Measurements from ENCODE around the gene MARVELD1. TPM values are rescaled to one million over a fixed set of nuclear protein-coding genes. Genes with fewer than 3 reads are reported as not detected.
A peak's percentile ranks its signal among the peaks of the same experiment; 100 is the strongest.

MARVELD1 gene
- total RNA-seq, 1 donor from 2014 or later, result 12.2 TPM

- Mint-ChIP-seq H3K4me1 (ENCODE audit: low read depth, unreplicated experiment) (no peaks in the 10 kb centered on the region), H3K36me3 (ENCODE audit: unreplicated experiment) (no peaks in the 10 kb centered on the region), H3K27ac (ENCODE audit: unreplicated experiment) (no peak overlapping the region), H3K4me3 (ENCODE audit: unreplicated experiment) (no peak overlapping the region), H3K9me3 (ENCODE audit: unreplicated experiment) (peaks cover 3% of the 10 kb centered on the region), H3K27me3 (ENCODE audit: unreplicated experiment) (peaks cover 4% of the 10 kb centered on the region)
- DNase-seq, result no peak
- TF ChIP-seq, protein P1, sequence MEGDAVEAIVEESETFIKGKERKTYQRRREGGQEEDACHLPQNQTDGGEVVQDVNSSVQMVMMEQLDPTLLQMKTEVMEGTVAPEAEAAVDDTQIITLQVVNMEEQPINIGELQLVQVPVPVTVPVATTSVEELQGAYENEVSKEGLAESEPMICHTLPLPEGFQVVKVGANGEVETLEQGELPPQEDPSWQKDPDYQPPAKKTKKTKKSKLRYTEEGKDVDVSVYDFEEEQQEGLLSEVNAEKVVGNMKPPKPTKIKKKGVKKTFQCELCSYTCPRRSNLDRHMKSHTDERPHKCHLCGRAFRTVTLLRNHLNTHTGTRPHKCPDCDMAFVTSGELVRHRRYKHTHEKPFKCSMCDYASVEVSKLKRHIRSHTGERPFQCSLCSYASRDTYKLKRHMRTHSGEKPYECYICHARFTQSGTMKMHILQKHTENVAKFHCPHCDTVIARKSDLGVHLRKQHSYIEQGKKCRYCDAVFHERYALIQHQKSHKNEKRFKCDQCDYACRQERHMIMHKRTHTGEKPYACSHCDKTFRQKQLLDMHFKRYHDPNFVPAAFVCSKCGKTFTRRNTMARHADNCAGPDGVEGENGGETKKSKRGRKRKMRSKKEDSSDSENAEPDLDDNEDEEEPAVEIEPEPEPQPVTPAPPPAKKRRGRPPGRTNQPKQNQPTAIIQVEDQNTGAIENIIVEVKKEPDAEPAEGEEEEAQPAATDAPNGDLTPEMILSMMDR (IDR thresholded peaks at IDR 0.05; ENCODE audit: partially characterized antibody, unreplicated experiment), result no peak
These were observed 6.2 kb upstream of the MARVELD1 start for GRCh38 chr10:97707134-97707861.

DNA sequence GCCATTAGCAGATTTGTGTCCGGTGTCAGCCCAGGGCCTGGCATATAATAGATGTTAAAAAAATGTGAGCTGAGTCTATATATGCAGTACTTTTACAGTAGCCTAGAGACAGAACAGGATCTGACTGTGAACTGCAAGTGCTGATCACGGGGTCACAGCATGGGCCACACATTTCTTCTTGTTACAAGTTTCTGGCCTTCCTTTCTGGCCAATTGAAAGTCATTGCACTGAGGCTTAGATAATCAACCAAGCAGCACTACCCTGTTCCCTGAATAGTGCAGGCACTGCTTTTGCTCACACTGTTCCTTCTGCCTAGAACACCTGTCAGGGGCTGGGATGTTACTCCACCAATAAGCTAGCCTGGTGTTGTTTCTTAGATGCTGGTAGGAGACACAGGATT, 5.4 kb upstream of the MARVELD1 start:
- TF ChIP-seq, protein P1 (IDR thresholded peaks at IDR 0.05; ENCODE audit: partially characterized antibody, unreplicated experiment), result no peak
- Mint-ChIP-seq H3K4me1 (ENCODE audit: low read depth, unreplicated experiment) (peaks cover 4% of the 10 kb centered on the region), H3K27me3 (ENCODE audit: unreplicated experiment) (peaks cover 9% of the 10 kb centered on the region), H3K4me3 (ENCODE audit: unreplicated experiment) (no peak overlapping the region), H3K36me3 (ENCODE audit: unreplicated experiment) (no peaks in the 10 kb centered on the region), H3K9me3 (ENCODE audit: unreplicated experiment) (peaks cover 7% of the 10 kb centered on the region), H3K27ac (ENCODE audit: unreplicated experiment) (no peak overlapping the region)
- no peak for DNase-seq

GRCh38 chr10:97708976-97709946, 4.3 kb upstream of the MARVELD1 start:
- peak overlapping the region; percentile 56 for H3K27ac Mint-ChIP-seq (ENCODE audit: unreplicated experiment)
- H3K36me3 Mint-ChIP-seq (ENCODE audit: unreplicated experiment), result no peaks in the 10 kb centered on the region
- peak; percentile 55 for DNase-seq
- TF ChIP-seq, protein P1 (IDR thresholded peaks at IDR 0.05; ENCODE audit: partially characterized antibody, unreplicated experiment), result peak; percentile 50
- H3K4me3 Mint-ChIP-seq (ENCODE audit: unreplicated experiment), result no peak overlapping the region
- peaks cover 4% of the 10 kb centered on the region for H3K4me1 Mint-ChIP-seq (ENCODE audit: low read depth, unreplicated experiment)
- peaks cover 7% of the 10 kb centered on the region for H3K9me3 Mint-ChIP-seq (ENCODE audit: unreplicated experiment)
- peaks cover 10% of the 10 kb centered on the region for H3K27me3 Mint-ChIP-seq (ENCODE audit: unreplicated experiment)

- no peak for DNase-seq
- Mint-ChIP-seq H3K27me3 (ENCODE audit: unreplicated experiment) (peaks cover 16% of the 10 kb centered on the region), H3K36me3 (ENCODE audit: unreplicated experiment) (no peaks in the 10 kb centered on the region), H3K4me3 (ENCODE audit: unreplicated experiment) (peak overlapping the region; percentile 44), H3K27ac (ENCODE audit: unreplicated experiment) (no peak overlapping the region), H3K9me3 (ENCODE audit: unreplicated experiment) (peaks cover 10% of the 10 kb centered on the region), H3K4me1 (ENCODE audit: low read depth, unreplicated experiment) (peaks cover 4% of the 10 kb centered on the region)
- TF ChIP-seq, protein P1 (IDR thresholded peaks at IDR 0.05; ENCODE audit: partially characterized antibody, unreplicated experiment), result no peak
These were observed 1.6 kb upstream of the MARVELD1 start for GRCh38 chr10:97711640-97712572.
